Endothelial cell of umbilical vein (primary cell): ENCODE data around the gene ALG12. TPM values are rescaled to one million over a fixed set of nuclear protein-coding genes. Genes with fewer than 3 reads are reported as not detected.

Source experiments
- BruUV-seq: library from RNA; stranded (reverse); fragments of 400-500 nt; replicated peaks from 2 replicates; lab custom pipeline; 2021; lab: Mats Ljungman, UMichigan
- CTCF ChIA-PET: fragments of 300-600, 350-600 bp; sonication (Branson Sonifier 250); formaldehyde crosslinking; loops from one replicate; lab custom pipeline; 2021; ENCODE audit warnings: antibody characterized with exemption, inconsistent platforms; lab: Charles Lee
- POLR2A ChIA-PET: fragments of 300-600, 350-600 bp; sonication (Branson Sonifier 250); formaldehyde crosslinking; loops from one replicate; lab custom pipeline; 2021; ENCODE audit warnings: antibody characterized with exemption, inconsistent platforms; lab: Charles Lee
- DNase-seq: peaks from one replicate; pipeline ENCODE4 v3.0.0-alpha.2; 2011; ENCODE audit warnings: low read depth, low spot score
- FAIRE-seq: peaks from 2 replicates; lab custom pipeline; 2011; peaks lifted over from hg19 to GRCh38; lab: Jason Lieb, UNC
- H2AFZ ChIP-seq: 2 replicates; pipeline ENCODE4 v1.6.0; 2012; ENCODE audit warnings: low read depth, low read length, control low read depth, inconsistent platforms
- H3K27ac ChIP-seq: 2 replicates; pipeline ENCODE4 v1.5.1; 2011; ENCODE audit warnings: low read depth, mild to moderate bottlenecking, control low read depth, low read length, moderate library complexity; ENCODE audit not compliant: insufficient read depth
- H3K27me3 ChIP-seq, 2 experiments: 2 replicates each; pipeline versions ENCODE4 v1.6.0 to v1.6.1; 2011; ENCODE audit warnings: low read length in 2 of 2, mixed read lengths in 1 of 2; ENCODE audit not compliant: control insufficient read depth in 2 of 2, insufficient read depth in 2 of 2
- H3K36me3 ChIP-seq, 2 experiments: 2 replicates in 1 of 2; 3 replicates in 1 of 2; pipeline ENCODE4 v1.5.1; 2011; ENCODE audit warnings: low read length in 2 of 2, mild to moderate bottlenecking in 1 of 2, moderate library complexity in 1 of 2; ENCODE audit not compliant: control insufficient read depth in 2 of 2, insufficient read depth in 2 of 2; ENCODE audit errors: extremely low read depth in 1 of 2
- H3K4me1 ChIP-seq: 3 replicates; pipeline ENCODE4 v1.5.1; 2011; ENCODE audit warnings: mild to moderate bottlenecking, low read length; ENCODE audit not compliant: control insufficient read depth, insufficient read depth; ENCODE audit errors: extremely low read depth
- H3K4me2 ChIP-seq: 2 replicates; pipeline ENCODE4 v1.6.1; 2011; ENCODE audit warnings: low read length, control low read depth, mixed read lengths; ENCODE audit not compliant: insufficient read depth
- H3K4me3 ChIP-seq, 3 experiments: fragments of 200-600 bp in 1 of 3; sonication (generic), shearing (Covaris generic) in 1 of 3; replicated peaks in 1 of 3; 2 replicates each; pipeline ENCODE4 v1.5.1; 2011 to 2016; ENCODE audit warnings: control low read depth in 3 of 3, low read length in 3 of 3, mild to moderate bottlenecking in 2 of 3, inconsistent platforms in 1 of 3, low read depth in 1 of 3, moderate library complexity in 1 of 3; ENCODE audit not compliant: insufficient read depth in 1 of 3
- H3K79me2 ChIP-seq: 2 replicates; pipeline ENCODE4 v1.6.0; 2012; ENCODE audit warnings: low read length, inconsistent platforms; ENCODE audit not compliant: control insufficient read depth, insufficient read depth
- H3K9ac ChIP-seq: replicated peaks from 2 replicates; pipeline ENCODE3; 2011; ENCODE audit warnings: low read length, control low read depth; ENCODE audit not compliant: insufficient read depth; ENCODE audit errors: extremely low read depth
- H3K9me1 ChIP-seq: replicated peaks from 3 replicates; pipeline ENCODE4 v1.6.0; 2011; ENCODE audit warnings: mild to moderate bottlenecking, low read length; ENCODE audit not compliant: control insufficient read depth, insufficient read depth; ENCODE audit errors: extremely low read depth
- H3K9me3 ChIP-seq: replicated peaks from 2 replicates; pipeline ENCODE4 v1.5.1; 2012; ENCODE audit warnings: low read length, inconsistent platforms; ENCODE audit not compliant: control insufficient read depth, insufficient read depth
- H4K20me1 ChIP-seq: replicated peaks from 2 replicates; pipeline ENCODE3; 2011; ENCODE audit warnings: mild to moderate bottlenecking, low read length; ENCODE audit not compliant: control insufficient read depth, insufficient read depth; ENCODE audit errors: extremely low read depth
- EZH2 ChIP-seq: IDR thresholded peaks from 2 replicates; pipeline ENCODE4 v1.6.1; 2012; ENCODE audit warnings: borderline replicate concordance, low read depth, mild to moderate bottlenecking, moderate library complexity, low read length, inconsistent platforms; ENCODE audit not compliant: severe bottlenecking
- FOS ChIP-seq: IDR thresholded peaks from 2 replicates; pipeline ENCODE4 v1.6.1; 2011; ENCODE audit warnings: mild to moderate bottlenecking, low read length, moderate library complexity, borderline replicate concordance; ENCODE audit not compliant: insufficient read depth
- GATA2 ChIP-seq: IDR thresholded peaks from 2 replicates; pipeline ENCODE4 v1.7.0; 2011; ENCODE audit warnings: low read depth, mild to moderate bottlenecking, moderate library complexity, mixed read lengths, low read length; ENCODE audit not compliant: insufficient read length, insufficient read depth
- JUN ChIP-seq: IDR thresholded peaks from 2 replicates; pipeline ENCODE4 v1.6.1; 2011; ENCODE audit warnings: borderline replicate concordance, low read depth; ENCODE audit not compliant: insufficient read length, insufficient read depth
- MYC ChIP-seq: IDR thresholded peaks from one replicate; pipeline ENCODE4 v1.6.1; 2011; ENCODE audit warnings: mild to moderate bottlenecking, low read depth, low read length
- POLR2A ChIP-seq: IDR thresholded peaks from 2 replicates; pipeline ENCODE4 v1.6.1; 2012; ENCODE audit warnings: low read depth, mild to moderate bottlenecking, control low read depth, low read length
- POLR2AphosphoS5 ChIP-seq: IDR thresholded peaks from 2 replicates; pipeline ENCODE4 v1.6.1; 2012; ENCODE audit warnings: low read depth, mild to moderate bottlenecking, control low read depth, low read length, moderate library complexity; ENCODE audit not compliant: insufficient read depth
- dilution Hi-C: fragments of 300-500 bp; cut with MboI; formaldehyde crosslinking; loops from one replicate; pipeline ENCODE4 v1.15.0; 2019; ENCODE audit warnings: low sequenced_read_pairs; ENCODE audit not compliant: extremely low pct_ligation_motif_present
- intact Hi-C: fragments of 100-400 bp; cut with micrococcal nuclease; formaldehyde crosslinking; loops from one replicate; pipeline ENCODE4 v1.10.0; 2022
- polyA plus RNA-seq, 4 experiments: library from polyadenylated mRNA; depleted of rRNA in 3 of 4; stranded (reverse) in 3 of 4; unstranded in 1 of 4; fragments of >200 nt; gene quantifications; 2 replicates each; pipeline versions ENCODE4 v1.2.1 to v1.2.3, GENCODE V29; 2011 to 2012; ENCODE audit warnings: missing spikeins in 1 of 4
- total RNA-seq: library from RNA; stranded (reverse); gene quantifications from 2 replicates; pipeline ENCODE4 v1.2.3, GENCODE V29; 2021
- TF ChIP-seq, protein P1 (sequence below), 2 donors: IDR thresholded peaks; 1 replicate in 1 of 2; 2 replicates in 1 of 2; pipeline ENCODE4 v1.5.1; 2011; ENCODE audit warnings: low read length in 2 of 2, mild to moderate bottlenecking in 2 of 2, moderate library complexity in 2 of 2, control low read depth in 1 of 2, inconsistent platforms in 1 of 2, low read depth in 1 of 2; ENCODE audit not compliant: insufficient read depth in 1 of 2; ENCODE audit errors: extremely low read depth in 1 of 2
- TF ChIP-seq, protein P2 (sequence below): IDR thresholded peaks from 2 replicates; pipeline ENCODE4 v1.6.1; 2011; ENCODE audit not compliant: insufficient read depth, insufficient read length

Gene ALG12
- total and polyA plus RNA-seq, 2 donors (not counting 3 experiments of a cell fraction or from before 2014, with no cell fraction given) = 14.6 to 18.0 TPM

DNA sequence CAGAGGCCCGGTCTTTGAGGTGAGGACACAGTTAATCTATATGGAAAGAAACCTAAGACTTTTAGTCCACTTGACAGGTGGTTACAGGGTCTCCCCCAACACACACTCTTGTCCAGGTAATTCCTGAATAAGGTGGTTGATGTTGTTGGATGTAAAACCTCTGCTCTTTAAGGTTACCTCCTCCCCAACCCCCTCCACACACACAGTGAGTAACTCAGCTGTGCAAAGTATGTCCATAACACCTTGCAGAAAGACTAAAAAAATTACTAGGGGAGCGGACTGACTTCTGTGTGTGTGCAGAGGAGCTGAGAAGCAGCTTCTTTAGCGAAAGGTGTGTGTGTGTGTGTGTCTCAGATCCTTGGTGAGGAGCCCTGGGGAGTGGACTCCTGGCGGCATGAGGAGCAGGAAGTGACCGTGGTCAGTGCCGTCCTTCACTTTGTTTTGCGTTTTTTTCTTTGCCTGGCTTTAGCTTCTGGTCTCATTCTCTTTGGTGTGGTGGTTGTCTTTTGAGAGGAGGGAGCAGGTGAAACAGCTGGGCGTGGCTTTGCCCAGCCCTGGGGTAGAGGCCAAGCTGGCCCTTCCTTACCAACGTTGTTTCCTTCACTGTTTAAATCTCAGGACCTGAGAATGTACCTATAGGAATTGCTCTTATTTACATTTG, 62.9 kb downstream of the ALG12 start:
- Histone ChIP-seq H3K4me3 (peak overlapping the region; percentile 65 to 99 (median 69)), H3K4me1 (peaks cover 22% of the 10 kb centered on the region), H3K9me1 (no peaks in the 10 kb centered on the region), H3K27me3 (peaks cover 0 to under 1% of the 10 kb centered on the region in 2 experiments), H3K9ac (peak overlapping the region; percentile 94), H3K9me3 (no peaks in the 10 kb centered on the region), H3K27ac (peak overlapping the region; percentile 18), H3K79me2 (peaks cover 61% of the 10 kb centered on the region), H4K20me1 (peaks cover 7% of the 10 kb centered on the region), H3K36me3 (no peaks in the 10 kb centered on the region), H3K4me2 (peak overlapping the region; percentile 96), H2AFZ (no peak overlapping the region)
- TF ChIP-seq POLR2AphosphoS5 (no peak), JUN (no peak), GATA2 (no peak), POLR2A (no peak), MYC (no peak), EZH2 (no peak), FOS (no peak)
- TF ChIP-seq, protein P1, sequence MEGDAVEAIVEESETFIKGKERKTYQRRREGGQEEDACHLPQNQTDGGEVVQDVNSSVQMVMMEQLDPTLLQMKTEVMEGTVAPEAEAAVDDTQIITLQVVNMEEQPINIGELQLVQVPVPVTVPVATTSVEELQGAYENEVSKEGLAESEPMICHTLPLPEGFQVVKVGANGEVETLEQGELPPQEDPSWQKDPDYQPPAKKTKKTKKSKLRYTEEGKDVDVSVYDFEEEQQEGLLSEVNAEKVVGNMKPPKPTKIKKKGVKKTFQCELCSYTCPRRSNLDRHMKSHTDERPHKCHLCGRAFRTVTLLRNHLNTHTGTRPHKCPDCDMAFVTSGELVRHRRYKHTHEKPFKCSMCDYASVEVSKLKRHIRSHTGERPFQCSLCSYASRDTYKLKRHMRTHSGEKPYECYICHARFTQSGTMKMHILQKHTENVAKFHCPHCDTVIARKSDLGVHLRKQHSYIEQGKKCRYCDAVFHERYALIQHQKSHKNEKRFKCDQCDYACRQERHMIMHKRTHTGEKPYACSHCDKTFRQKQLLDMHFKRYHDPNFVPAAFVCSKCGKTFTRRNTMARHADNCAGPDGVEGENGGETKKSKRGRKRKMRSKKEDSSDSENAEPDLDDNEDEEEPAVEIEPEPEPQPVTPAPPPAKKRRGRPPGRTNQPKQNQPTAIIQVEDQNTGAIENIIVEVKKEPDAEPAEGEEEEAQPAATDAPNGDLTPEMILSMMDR (IDR thresholded peaks at IDR 0.05; ENCODE audit: extremely low read depth in 1 of 2, insufficient read depth in 1 of 2, low read depth in 1 of 2, low read length in 2 of 2) = no peak
- TF ChIP-seq, protein P2, sequence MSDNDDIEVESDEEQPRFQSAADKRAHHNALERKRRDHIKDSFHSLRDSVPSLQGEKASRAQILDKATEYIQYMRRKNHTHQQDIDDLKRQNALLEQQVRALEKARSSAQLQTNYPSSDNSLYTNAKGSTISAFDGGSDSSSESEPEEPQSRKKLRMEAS = no peak
- FAIRE-seq (peak; percentile 33), DNase-seq (peak; percentile 29)
- dilution Hi-C loops = no loop called here
- CTCF ChIA-PET = interaction anchor here (1.1 to 1.2 kb wide), 2 partner anchors 175 kb away, joined by 3 read pairs; no protein-coding TSS in a partner anchor
- intact Hi-C loops = loop anchor here (2.0 kb wide), 1 partner anchor 25 kb away; no protein-coding TSS in a partner anchor
- POLR2A ChIA-PET = no interaction called here
- BruUV-seq = no TSS peak
